ENCODE measurements around the gene SLC6A9.

- TF ChIP-seq CTCF (conservative IDR thresholded peaks at IDR 0.05 in 1 of 2, IDR thresholded peaks at IDR 0.05 in 1 of 2; ENCODE audit: extremely low read depth in 1 of 2, insufficient read depth in 1 of 2, low read depth in 1 of 2, low read length in 2 of 2) (no peak), EZH2 (IDR thresholded peaks at IDR 0.05; ENCODE audit: borderline replicate concordance, low read length) (no peak)
Observed at GRCh38 chr1:44045064-44045463, 13.8 kb upstream of the SLC6A9 start.
